Activated naive CD4-positive, alpha-beta T cell treated with Interleukin-2 at 50 U/mL for 16 hours (primary cell): ENCODE data around the gene DUSP23.

Source experiments
- DNase-seq: peaks from one replicate; pipeline ENCODE4 v3.0.0-alpha.2; 2020

The DUSP23 gene

GRCh38 chr1:159829273-159829634 is 48.5 kb downstream of the DUSP23 start:
- no peak for DNase-seq

DNA sequence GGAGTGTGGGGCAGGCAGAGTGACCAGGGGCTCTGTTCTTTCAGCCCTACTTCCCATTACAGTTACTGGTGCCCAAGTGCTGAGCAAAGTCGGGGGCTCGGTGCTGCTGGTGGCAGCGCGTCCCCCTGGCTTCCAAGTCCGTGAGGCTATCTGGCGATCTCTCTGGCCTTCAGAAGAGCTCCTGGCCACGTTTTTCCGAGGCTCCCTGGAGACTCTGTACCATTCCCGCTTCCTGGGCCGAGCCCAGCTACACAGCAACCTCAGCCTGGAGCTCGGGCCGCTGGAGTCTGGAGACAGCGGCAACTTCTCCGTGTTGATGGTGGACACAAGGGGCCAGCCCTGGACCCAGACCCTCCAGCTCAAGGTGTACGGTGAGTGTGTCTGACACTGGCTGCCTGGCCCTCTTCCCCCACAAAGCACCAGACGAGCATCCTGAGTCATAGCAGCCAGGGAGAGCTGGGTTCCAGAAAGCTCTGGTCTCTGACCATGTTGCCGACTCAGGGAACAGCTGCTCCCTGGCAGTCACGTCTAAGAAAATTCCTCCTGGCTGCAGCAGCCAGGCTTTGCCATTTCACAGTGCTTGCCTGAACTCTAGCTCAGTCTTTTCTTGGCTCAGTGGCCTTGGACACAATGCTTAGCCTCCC is 49.2 kb downstream of the DUSP23 start:
- DNase-seq = no peak

DNA sequence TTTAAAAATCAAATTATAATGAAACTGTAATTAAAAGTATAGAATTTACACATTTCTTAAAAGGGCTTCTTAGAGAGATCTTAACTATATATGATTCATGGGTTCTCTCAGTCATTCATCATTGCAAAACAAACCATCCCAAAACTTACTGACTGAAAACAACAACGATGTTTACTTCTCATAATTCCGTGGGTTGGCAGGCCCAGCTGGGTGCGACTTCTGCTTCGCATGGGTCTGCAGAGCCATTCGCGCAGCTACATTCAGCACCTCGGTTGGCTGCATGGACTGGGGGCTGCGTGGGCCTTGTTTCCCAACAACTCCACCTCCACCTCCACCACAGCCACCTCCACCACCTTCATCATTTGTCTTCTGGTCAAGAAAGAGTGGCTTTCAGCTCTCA is 50.0 kb downstream of the DUSP23 start:
- no peak for DNase-seq

DNA sequence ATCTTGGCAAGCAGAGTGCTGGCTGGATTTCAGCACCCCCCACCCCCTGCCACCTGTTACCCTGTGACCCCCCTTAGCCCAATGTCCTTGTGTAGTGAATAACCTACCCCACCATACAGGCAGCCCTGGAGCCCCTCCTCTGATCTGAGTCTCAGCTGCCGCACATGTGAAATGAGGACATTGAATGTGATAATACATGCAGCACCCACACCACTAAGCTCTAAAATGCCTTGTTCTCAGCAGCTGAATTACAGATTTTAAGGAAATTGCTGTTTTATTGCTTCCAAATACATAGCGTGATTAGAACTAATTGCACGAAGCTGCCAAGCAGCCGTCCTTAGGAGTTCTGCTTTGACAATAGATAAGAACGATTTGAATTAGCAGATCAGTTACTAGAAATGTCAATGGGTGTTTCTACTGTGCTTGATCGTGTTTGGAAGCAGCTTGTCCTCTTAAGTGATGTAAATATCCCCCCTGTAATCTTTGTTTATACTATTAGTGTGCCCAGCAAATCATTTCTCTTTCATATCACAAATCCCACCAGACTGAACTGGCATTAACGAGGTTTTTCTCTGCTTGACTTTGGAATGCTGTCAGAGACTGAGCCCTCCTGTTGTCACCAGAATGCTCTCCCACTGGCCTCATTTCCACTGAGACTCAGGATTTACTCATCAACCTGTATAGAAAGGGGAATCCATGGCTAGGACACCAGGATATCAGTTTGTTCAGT is 50.8 kb downstream of the DUSP23 start:
- DNase-seq = no peak
